ENCODE measurements around the gene TMTC3. TPM values are rescaled to one million over a fixed set of nuclear protein-coding genes. Genes with fewer than 3 reads are reported as not detected.

The TMTC3 gene
- total and polyA plus RNA-seq, 7 donors: 0.46 to 22.2 (median 14.4) TPM

DNA sequence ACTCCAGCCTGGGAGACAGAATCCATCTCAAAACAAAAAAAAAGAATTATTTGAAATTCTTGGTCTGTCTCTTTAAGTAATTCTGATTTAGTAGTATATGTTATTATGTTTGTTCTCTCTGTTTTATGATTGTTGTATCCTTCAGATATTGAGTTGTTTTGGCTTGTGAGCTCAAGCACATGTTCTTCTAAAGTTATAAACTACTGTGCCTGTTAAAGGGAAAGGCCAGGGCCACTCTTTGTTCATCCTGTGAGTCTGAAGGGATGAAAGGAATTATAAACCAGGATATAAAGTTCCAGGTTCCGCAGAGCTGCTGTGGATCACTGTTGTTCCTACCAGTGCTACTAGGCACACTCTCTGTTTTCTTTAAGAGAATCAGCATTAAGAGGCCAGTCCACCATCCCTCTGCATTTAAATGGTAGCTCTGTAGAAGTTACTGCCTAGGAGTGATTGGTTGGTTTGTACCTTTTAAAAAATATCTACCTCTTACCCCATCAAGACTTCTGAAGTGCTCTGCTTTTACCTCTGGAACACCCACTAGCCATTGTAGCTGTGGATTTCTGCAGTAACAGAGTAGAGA is 14.1 kb downstream of the TMTC3 start:
- 21 to 74% methylated on average over 1 of the region's 1 CpG for WGBS, 2 donors
- TF ChIP-seq POLR2AphosphoS5 (IDR thresholded peaks at IDR 0.05) (no peak), POLR2A (IDR thresholded peaks at IDR 0.05) (no peak), EP300 (IDR thresholded peaks at IDR 0.05) (no peak)
- TF ChIP-seq, protein P1, sequence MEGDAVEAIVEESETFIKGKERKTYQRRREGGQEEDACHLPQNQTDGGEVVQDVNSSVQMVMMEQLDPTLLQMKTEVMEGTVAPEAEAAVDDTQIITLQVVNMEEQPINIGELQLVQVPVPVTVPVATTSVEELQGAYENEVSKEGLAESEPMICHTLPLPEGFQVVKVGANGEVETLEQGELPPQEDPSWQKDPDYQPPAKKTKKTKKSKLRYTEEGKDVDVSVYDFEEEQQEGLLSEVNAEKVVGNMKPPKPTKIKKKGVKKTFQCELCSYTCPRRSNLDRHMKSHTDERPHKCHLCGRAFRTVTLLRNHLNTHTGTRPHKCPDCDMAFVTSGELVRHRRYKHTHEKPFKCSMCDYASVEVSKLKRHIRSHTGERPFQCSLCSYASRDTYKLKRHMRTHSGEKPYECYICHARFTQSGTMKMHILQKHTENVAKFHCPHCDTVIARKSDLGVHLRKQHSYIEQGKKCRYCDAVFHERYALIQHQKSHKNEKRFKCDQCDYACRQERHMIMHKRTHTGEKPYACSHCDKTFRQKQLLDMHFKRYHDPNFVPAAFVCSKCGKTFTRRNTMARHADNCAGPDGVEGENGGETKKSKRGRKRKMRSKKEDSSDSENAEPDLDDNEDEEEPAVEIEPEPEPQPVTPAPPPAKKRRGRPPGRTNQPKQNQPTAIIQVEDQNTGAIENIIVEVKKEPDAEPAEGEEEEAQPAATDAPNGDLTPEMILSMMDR (IDR thresholded peaks at IDR 0.05): no peak
- Histone ChIP-seq H3K27me3 (no peaks in the 10 kb centered on the region), H3K4me3 (no peak overlapping the region), H3K4me1 (peaks cover 0 to 14% (median 5%) of the 10 kb centered on the region in 4 donors), H3K27ac (no peak overlapping the region), H3K36me3 (peaks cover 0 to 9% (median 0%) of the 10 kb centered on the region in 4 donors), H3K9me3 (no peaks in the 10 kb centered on the region)
- DNase-seq: no peak
- intact Hi-C loops (cut with DNase I): loop anchor here (5.0 to 10.0 kb wide), 2 partner anchors 89 to 836 kb away; no protein-coding TSS in a partner anchor

- Histone ChIP-seq H3K27ac (no peak overlapping the region), H3K27me3 (no peaks in the 10 kb centered on the region), H3K4me3 (no peak overlapping the region), H3K9me3 (no peaks in the 10 kb centered on the region), H3K36me3 (peaks cover 0 to 44% (median 2%) of the 10 kb centered on the region in 4 donors), H3K4me1 (no peaks in the 10 kb centered on the region)
- DNase-seq: no peak
- WGBS, 2 donors: 91 to 95% methylated on average over 2 of the region's 2 CpGs
- TF ChIP-seq POLR2AphosphoS5 (IDR thresholded peaks at IDR 0.05) (no peak), POLR2A (IDR thresholded peaks at IDR 0.05) (no peak)
- intact Hi-C loops (cut with DNase I): no loop called here
These were observed 21.3 kb downstream of the TMTC3 start for GRCh38 chr12:88163371-88163770.

GRCh38 chr12:88166179-88166578 is 24.1 kb downstream of the TMTC3 start:
- H3K27me3 ChIP-seq: no peaks in the 10 kb centered on the region
- H3K4me1 ChIP-seq: no peaks in the 10 kb centered on the region
- H3K9me3 ChIP-seq: no peaks in the 10 kb centered on the region
- no peak overlapping the region for H3K27ac ChIP-seq
- intact Hi-C loops (cut with DNase I): no loop called here
- TF ChIP-seq EP300 (IDR thresholded peaks at IDR 0.05) (no peak), POLR2A (IDR thresholded peaks at IDR 0.05) (no peak), POLR2AphosphoS5 (IDR thresholded peaks at IDR 0.05) (no peak)
- TF ChIP-seq, protein P1 (IDR thresholded peaks at IDR 0.05): no peak
- WGBS, 2 donors: 91 to 94% methylated on average over 1 of the region's 1 CpG
- DNase-seq: no peak
- H3K36me3 ChIP-seq: peaks cover 0 to 47% (median 3%) of the 10 kb centered on the region in 4 donors
- no peak overlapping the region for H3K4me3 ChIP-seq

DNA sequence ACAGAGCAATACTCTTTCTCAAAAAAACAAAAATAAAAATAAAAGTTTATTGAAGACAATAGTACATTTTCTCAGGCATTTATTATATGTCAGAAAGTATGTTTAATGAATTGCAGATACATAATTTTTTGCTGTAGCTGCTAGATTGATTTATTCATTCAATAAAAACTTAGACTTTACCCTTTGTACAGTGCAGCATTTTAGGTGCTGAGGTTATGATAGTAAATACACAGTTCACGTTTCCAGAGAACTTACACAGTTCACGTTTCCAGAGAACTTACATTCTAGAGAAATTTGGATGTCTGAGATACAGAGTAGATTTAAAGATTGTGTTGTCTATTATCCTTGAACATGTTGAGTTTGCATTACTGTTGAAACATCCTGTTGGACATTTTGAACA is 25.3 kb downstream of the TMTC3 start:
- TF ChIP-seq, protein P1 (IDR thresholded peaks at IDR 0.05): no peak
- TF ChIP-seq EP300 (IDR thresholded peaks at IDR 0.05) (no peak), POLR2A (IDR thresholded peaks at IDR 0.05) (no peak), POLR2AphosphoS5 (IDR thresholded peaks at IDR 0.05) (no peak)
- H3K27me3 ChIP-seq: no peaks in the 10 kb centered on the region
- H3K9me3 ChIP-seq: no peaks in the 10 kb centered on the region
- no peak overlapping the region for H3K27ac ChIP-seq
- DNase-seq: no peak
- intact Hi-C loops (cut with DNase I): no loop called here
- no peak overlapping the region for H3K4me3 ChIP-seq
- no peaks in the 10 kb centered on the region for H3K4me1 ChIP-seq
- H3K36me3 ChIP-seq: peaks cover 0 to 46% (median 4%) of the 10 kb centered on the region in 4 donors
- WGBS, 2 donors: 26 to 80% methylated on average over 2 of the region's 2 CpGs

GRCh38 chr12:88172844-88173407 is 30.8 kb downstream of the TMTC3 start:
- Histone ChIP-seq H3K27me3 (no peaks in the 10 kb centered on the region), H3K9me3 (no peaks in the 10 kb centered on the region), H3K4me3 (no peak overlapping the region), H3K4me1 (no peaks in the 10 kb centered on the region), H3K36me3 (peaks cover 0 to 64% (median 4%) of the 10 kb centered on the region in 4 donors), H3K27ac (no peak overlapping the region)
- TF ChIP-seq, protein P1 (IDR thresholded peaks at IDR 0.05): no peak
- no peak for TF ChIP-seq POLR2A (IDR thresholded peaks at IDR 0.05)
- no peak for TF ChIP-seq EP300 (IDR thresholded peaks at IDR 0.05)
- TF ChIP-seq POLR2AphosphoS5 (IDR thresholded peaks at IDR 0.05): no peak
- intact Hi-C loops (cut with DNase I): no loop called here
- no peak for DNase-seq
